ENCODE results near the gene HOXC13. TPM values are rescaled to one million over a fixed set of nuclear protein-coding genes. Genes with fewer than 3 reads are reported as not detected.

The HOXC13 gene
- total RNA-seq, 4 donors from 2014 or later = not detected

DNA sequence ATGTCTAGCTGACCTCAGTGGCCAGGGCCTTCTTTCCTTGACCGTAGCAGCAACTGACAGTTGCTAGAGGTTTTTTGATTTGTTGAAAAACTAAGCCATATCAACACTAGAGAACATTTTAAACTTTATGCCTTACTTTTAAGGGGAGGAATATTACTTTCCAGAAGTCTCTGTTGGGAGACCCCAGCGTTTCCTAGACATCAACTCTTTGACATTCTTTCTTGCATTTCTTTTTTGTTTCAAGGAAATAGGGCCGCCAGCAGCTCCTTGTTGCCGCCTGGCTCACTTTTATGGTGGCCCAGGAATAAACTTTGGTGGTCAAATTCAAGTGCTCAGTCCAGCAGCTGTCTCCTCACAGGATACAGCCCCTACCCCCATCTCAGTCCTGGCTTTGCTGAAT, 31.8 kb downstream of the HOXC13 start:
- TF ChIP-seq EP300 (IDR thresholded peaks at IDR 0.05) (no peak), POLR2A (IDR thresholded peaks at IDR 0.05; ENCODE audit: low read depth) (no peak), POLR2AphosphoS5 (IDR thresholded peaks at IDR 0.05) (no peak)
- TF ChIP-seq, protein P1, sequence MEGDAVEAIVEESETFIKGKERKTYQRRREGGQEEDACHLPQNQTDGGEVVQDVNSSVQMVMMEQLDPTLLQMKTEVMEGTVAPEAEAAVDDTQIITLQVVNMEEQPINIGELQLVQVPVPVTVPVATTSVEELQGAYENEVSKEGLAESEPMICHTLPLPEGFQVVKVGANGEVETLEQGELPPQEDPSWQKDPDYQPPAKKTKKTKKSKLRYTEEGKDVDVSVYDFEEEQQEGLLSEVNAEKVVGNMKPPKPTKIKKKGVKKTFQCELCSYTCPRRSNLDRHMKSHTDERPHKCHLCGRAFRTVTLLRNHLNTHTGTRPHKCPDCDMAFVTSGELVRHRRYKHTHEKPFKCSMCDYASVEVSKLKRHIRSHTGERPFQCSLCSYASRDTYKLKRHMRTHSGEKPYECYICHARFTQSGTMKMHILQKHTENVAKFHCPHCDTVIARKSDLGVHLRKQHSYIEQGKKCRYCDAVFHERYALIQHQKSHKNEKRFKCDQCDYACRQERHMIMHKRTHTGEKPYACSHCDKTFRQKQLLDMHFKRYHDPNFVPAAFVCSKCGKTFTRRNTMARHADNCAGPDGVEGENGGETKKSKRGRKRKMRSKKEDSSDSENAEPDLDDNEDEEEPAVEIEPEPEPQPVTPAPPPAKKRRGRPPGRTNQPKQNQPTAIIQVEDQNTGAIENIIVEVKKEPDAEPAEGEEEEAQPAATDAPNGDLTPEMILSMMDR (IDR thresholded peaks at IDR 0.05) = no peak
- H3K9me3 ChIP-seq = no peaks in the 10 kb centered on the region
- H3K36me3 ChIP-seq = no peaks in the 10 kb centered on the region
- H3K4me3 ChIP-seq = no peak overlapping the region
- H3K27ac ChIP-seq (replicated peaks in 1 of 4) = no peak overlapping the region
- peaks cover 16 to 100% (median 95%) of the 10 kb centered on the region in 4 donors for H3K27me3 ChIP-seq
- intact Hi-C loops (cut with DNase I) = no loop called here
- H3K4me1 ChIP-seq = peaks cover 23 to 43% (median 38%) of the 10 kb centered on the region in 4 donors
- 38% methylated on average over 4 of the region's 4 CpGs for WGBS
- DNase-seq (ENCODE audit: extremely low spot score) = no peak

DNA sequence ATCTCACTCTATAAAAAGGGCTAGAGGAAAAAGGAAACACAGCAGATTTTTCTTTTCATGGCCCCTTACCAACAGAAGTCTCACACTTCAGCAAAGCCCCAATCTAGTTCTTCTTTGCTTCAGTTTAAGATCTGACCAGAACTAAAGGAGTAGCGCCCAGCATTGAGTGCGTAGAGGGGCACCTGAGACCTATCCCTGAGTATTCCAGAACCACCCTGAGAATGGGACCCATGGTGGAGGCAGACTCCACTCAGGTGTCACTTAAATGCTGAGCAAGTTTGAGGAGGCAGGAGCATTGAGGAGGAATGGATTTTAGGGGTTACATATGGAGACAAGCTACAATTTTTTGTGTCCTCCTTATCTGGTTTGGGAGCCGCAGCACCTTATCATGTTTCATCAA, 32.5 kb downstream of the HOXC13 start:
- Histone ChIP-seq H3K27me3 (peaks cover 16 to 100% (median 95%) of the 10 kb centered on the region in 4 donors), H3K36me3 (no peaks in the 10 kb centered on the region), H3K4me1 (peaks cover 24 to 40% (median 35%) of the 10 kb centered on the region in 4 donors), H3K4me3 (no peak overlapping the region), H3K27ac (replicated peaks in 1 of 4) (no peak overlapping the region), H3K9me3 (no peaks in the 10 kb centered on the region)
- DNase-seq (ENCODE audit: extremely low spot score) = no peak
- TF ChIP-seq POLR2A (IDR thresholded peaks at IDR 0.05; ENCODE audit: low read depth) (no peak), POLR2AphosphoS5 (IDR thresholded peaks at IDR 0.05) (no peak), EP300 (IDR thresholded peaks at IDR 0.05) (no peak)
- TF ChIP-seq, protein P1 (IDR thresholded peaks at IDR 0.05) = no peak
- 73% methylated on average over 3 of the region's 3 CpGs for WGBS
- intact Hi-C loops (cut with DNase I) = no loop called here

DNA sequence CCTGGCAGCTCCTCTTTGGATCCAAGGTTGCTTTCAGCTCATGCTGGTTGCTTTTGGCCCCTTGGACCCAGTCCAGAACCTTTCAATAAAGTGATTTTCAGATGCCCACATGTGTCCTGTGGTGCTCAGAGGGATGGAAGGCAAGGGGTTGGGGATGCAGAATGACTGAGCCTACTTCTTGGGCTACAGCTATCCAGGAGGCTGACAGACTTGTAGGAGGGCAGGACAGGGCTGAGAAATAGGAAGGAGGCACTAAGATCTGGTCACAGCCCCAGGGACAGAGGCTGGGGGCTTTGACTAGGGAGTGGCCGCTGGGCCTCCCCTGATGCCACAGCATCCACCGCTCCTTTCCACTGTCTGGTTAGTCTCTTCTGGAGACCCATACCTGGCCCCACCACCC, 33.1 kb downstream of the HOXC13 start:
- H3K27me3 ChIP-seq = peaks cover 16 to 100% (median 95%) of the 10 kb centered on the region in 4 donors
- peaks cover 24 to 35% (median 29%) of the 10 kb centered on the region in 4 donors for H3K4me1 ChIP-seq
- no peak overlapping the region for H3K27ac ChIP-seq (replicated peaks in 1 of 4)
- no peak for TF ChIP-seq POLR2AphosphoS5 (IDR thresholded peaks at IDR 0.05)
- TF ChIP-seq, protein P1 (IDR thresholded peaks at IDR 0.05) = no peak
- no peak for TF ChIP-seq EP300 (IDR thresholded peaks at IDR 0.05)
- TF ChIP-seq POLR2A (IDR thresholded peaks at IDR 0.05; ENCODE audit: low read depth) = no peak
- no peaks in the 10 kb centered on the region for H3K9me3 ChIP-seq
- intact Hi-C loops (cut with DNase I) = no loop called here
- no peak for DNase-seq (ENCODE audit: extremely low spot score)
- H3K4me3 ChIP-seq = no peak overlapping the region
- no CpG with 5 or more reads among the region's 2 CpGs for WGBS
- H3K36me3 ChIP-seq = no peaks in the 10 kb centered on the region

DNA sequence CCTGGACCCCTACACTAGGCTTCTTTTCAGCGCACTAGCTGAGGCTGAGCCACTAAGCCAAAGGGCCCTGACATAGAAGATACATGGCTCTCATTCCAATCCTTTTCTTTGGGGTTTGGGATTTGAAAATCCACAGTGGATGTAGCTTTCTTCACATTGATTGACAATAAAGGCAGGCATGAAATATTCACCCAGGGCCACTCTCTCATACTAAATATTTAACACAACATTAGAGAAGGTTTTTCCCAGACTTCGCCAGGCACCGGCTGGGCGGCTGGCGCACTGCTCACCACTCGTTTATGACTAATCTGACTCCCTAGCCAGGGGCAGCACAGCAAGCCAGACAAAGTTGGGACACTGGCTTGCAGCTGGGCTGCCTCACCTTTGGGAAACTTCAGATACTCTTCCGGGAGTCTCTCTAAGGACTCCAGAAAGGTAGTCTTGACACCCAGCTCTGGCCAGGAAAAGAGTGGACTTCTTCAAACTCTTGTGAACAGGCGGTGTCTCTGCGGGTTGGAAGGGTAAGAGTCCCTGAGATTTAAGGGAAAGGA, 33.6 kb downstream of the HOXC13 start:
- H3K27me3 ChIP-seq = peaks cover 16 to 100% (median 93%) of the 10 kb centered on the region in 4 donors
- peaks cover 24 to 33% (median 28%) of the 10 kb centered on the region in 4 donors for H3K4me1 ChIP-seq
- no peaks in the 10 kb centered on the region for H3K36me3 ChIP-seq
- 37% methylated on average over 4 of the region's 9 CpGs for WGBS
- no peak overlapping the region for H3K27ac ChIP-seq (replicated peaks in 1 of 4)
- no peaks in the 10 kb centered on the region for H3K9me3 ChIP-seq
- DNase-seq (ENCODE audit: extremely low spot score) = no peak
- H3K4me3 ChIP-seq = no peak overlapping the region
- intact Hi-C loops (cut with DNase I) = no loop called here
- TF ChIP-seq, protein P1 (IDR thresholded peaks at IDR 0.05) = no peak
- TF ChIP-seq POLR2A (IDR thresholded peaks at IDR 0.05; ENCODE audit: low read depth) = no peak
